GM12892 (cell line): Measurements from ENCODE around the gene ZRANB3.

Experiments used
- POLR2A ChIP-seq: IDR thresholded peaks from 2 replicates; pipeline ENCODE4 v1.6.1; 2011; ENCODE audit warnings: low read depth, low read length, control low read depth
- POLR2AphosphoS5 ChIP-seq: IDR thresholded peaks from 2 replicates; pipeline ENCODE4 v1.6.1; 2011; ENCODE audit warnings: low read depth, low read length, control low read depth
- TAF1 ChIP-seq: IDR thresholded peaks from 2 replicates; pipeline ENCODE4 v1.6.1; 2011; ENCODE audit warnings: low read depth, mild to moderate bottlenecking, control low read depth, low read length, borderline replicate concordance

GRCh38 chr2:135530313-135531230 is at the start of gene ZRANB3:
- no peak; the same call in 1 of the 2 replicates for TF ChIP-seq POLR2AphosphoS5
- peak; percentile 48 for TF ChIP-seq POLR2A
- TF ChIP-seq TAF1, result 0 out of 2 replicates have a peak, but pooled peaks have one; percentile 11
